Kidney tubule cell (primary cell): ENCODE results near the gene AZU1.
A peak's percentile ranks its signal among the peaks of the same experiment; 100 is the strongest.

Experiments used
- DNase-seq: peaks from one replicate; pipeline ENCODE4 v3.0.0-alpha.2; 2018; ENCODE audit warnings: low spot score

Gene AZU1

GRCh38 chr19:827710-828321 lies at the start of gene AZU1:
Gene AZU1, plus strand, starts transcription at chr19:827837. Its CDS starts 10 bp downstream, at chr19:827847.
- no peak for DNase-seq

GRCh38 chr19:778910-779653 lies 48.6 kb upstream of the AZU1 start:
- DNase-seq: peak; percentile 91

GRCh38 chr19:780935-781334 lies 46.7 kb upstream of the AZU1 start:
- no peak for DNase-seq

GRCh38 chr19:781800-782184 lies 45.8 kb upstream of the AZU1 start:
- DNase-seq: no peak

- DNase-seq: peak; percentile 75
Observed at GRCh38 chr19:782185-782877, 45.3 kb upstream of the AZU1 start.

GRCh38 chr19:782878-783668 lies 44.6 kb upstream of the AZU1 start:
- peak; percentile 45 for DNase-seq

- peak; percentile 46 for DNase-seq
Observed at GRCh38 chr19:784541-784940, 43.1 kb upstream of the AZU1 start.

- DNase-seq: no peak
Observed at GRCh38 chr19:787536-787935, 40.1 kb upstream of the AZU1 start.

- no peak for DNase-seq
Observed at GRCh38 chr19:788686-788982, 39.0 kb upstream of the AZU1 start.

- no peak for DNase-seq
Observed at GRCh38 chr19:788983-789700, 38.5 kb upstream of the AZU1 start.

- no peak for DNase-seq
Observed at GRCh38 chr19:789701-790060, 38.0 kb upstream of the AZU1 start.

- DNase-seq: no peak
Observed at GRCh38 chr19:791007-791566, 36.5 kb upstream of the AZU1 start.

- no peak for DNase-seq
Observed at GRCh38 chr19:791567-792305, 35.9 kb upstream of the AZU1 start.

- DNase-seq: no peak
Observed at GRCh38 chr19:792306-792885, 35.2 kb upstream of the AZU1 start.

GRCh38 chr19:793806-794205 lies 33.8 kb upstream of the AZU1 start:
- no peak for DNase-seq

- DNase-seq: no peak
Observed at GRCh38 chr19:795073-795611, 32.5 kb upstream of the AZU1 start.

- DNase-seq: no peak
Observed at GRCh38 chr19:795691-796581, 31.7 kb upstream of the AZU1 start.

- peak; percentile 100 for DNase-seq
Observed at GRCh38 chr19:796692-797527, 30.7 kb upstream of the AZU1 start, which contains the start of gene PTBP1. Gene PTBP1, plus strand, starts transcription at chr19:797452. Its CDS starts 46 bp downstream, at chr19:797498.
